Measurements from ENCODE around the gene SSNA1. TPM values are rescaled to one million over a fixed set of nuclear protein-coding genes. Genes with fewer than 3 reads are reported as not detected.

The SSNA1 gene
- polyA plus RNA-seq, 2 donors: 104 TPM

- H3K27me3 ChIP-seq (ENCODE audit: control insufficient read depth in 1 of 2, insufficient read depth in 2 of 2, low read length in 2 of 2): no peaks in the 10 kb centered on the region
- H3K27ac ChIP-seq (ENCODE audit: low read depth in 2 of 2, low read length in 1 of 2): no peak overlapping the region
- WGBS, 2 donors: 66 to 76% methylated on average over 7 of the region's 7 CpGs
- peaks cover 6 to 24% of the 10 kb centered on the region in 2 donors for H3K4me1 ChIP-seq (ENCODE audit: control insufficient read depth in 2 of 2, insufficient read depth in 2 of 2, low read length in 1 of 2)
- peak overlapping the region in 1 of 2 donors; percentile 81 for H3K4me3 ChIP-seq (ENCODE audit: low read depth in 1 of 2, low read length in 2 of 2)
- H3K9me3 ChIP-seq (ENCODE audit: control insufficient read depth in 2 of 2, insufficient read depth in 1 of 2, low read depth in 1 of 2, low read length in 1 of 2): no peaks in the 10 kb centered on the region
- peaks cover 0 to 4% of the 10 kb centered on the region in 2 donors for H3K36me3 ChIP-seq (ENCODE audit: control insufficient read depth in 2 of 2, insufficient read depth in 2 of 2, low read length in 1 of 2)
These were observed 18.1 kb downstream of the SSNA1 start for GRCh38 chr9:137206602-137207001.

DNA sequence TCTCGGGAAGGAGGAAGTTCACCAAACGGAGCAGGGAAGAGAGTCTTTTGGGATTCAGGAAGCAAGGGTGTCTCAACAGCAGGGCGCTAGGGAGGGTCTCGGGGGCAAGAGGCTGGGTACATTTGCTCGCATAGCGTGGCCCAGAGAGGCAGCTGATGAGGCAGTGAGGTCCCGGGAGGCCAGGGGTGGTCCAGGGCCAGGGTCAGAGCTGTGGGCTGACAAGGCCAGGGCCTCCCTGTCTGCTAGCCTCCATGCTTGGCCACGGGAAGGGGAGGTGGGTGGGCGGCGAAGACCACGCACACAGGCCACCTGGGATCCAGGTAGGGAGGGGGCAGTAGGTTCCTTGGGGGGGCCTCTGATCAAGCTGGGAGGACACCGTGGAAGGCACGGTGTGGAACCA, 23.1 kb downstream of the SSNA1 start:
- 84 to 89% methylated on average over 13 of the region's 13 CpGs for WGBS, 2 donors
- Histone ChIP-seq H3K4me3 (ENCODE audit: low read depth in 1 of 2, low read length in 2 of 2) (no peak overlapping the region), H3K9me3 (ENCODE audit: control insufficient read depth in 2 of 2, insufficient read depth in 1 of 2, low read depth in 1 of 2, low read length in 1 of 2) (no peaks in the 10 kb centered on the region), H3K27ac (ENCODE audit: low read depth in 2 of 2, low read length in 1 of 2) (no peak overlapping the region), H3K4me1 (ENCODE audit: control insufficient read depth in 2 of 2, insufficient read depth in 2 of 2, low read length in 1 of 2) (peaks cover 3 to 7% of the 10 kb centered on the region in 2 donors), H3K27me3 (ENCODE audit: control insufficient read depth in 1 of 2, insufficient read depth in 2 of 2, low read length in 2 of 2) (no peaks in the 10 kb centered on the region), H3K36me3 (ENCODE audit: control insufficient read depth in 2 of 2, insufficient read depth in 2 of 2, low read length in 1 of 2) (peaks cover 0 to 17% of the 10 kb centered on the region in 2 donors)

DNA sequence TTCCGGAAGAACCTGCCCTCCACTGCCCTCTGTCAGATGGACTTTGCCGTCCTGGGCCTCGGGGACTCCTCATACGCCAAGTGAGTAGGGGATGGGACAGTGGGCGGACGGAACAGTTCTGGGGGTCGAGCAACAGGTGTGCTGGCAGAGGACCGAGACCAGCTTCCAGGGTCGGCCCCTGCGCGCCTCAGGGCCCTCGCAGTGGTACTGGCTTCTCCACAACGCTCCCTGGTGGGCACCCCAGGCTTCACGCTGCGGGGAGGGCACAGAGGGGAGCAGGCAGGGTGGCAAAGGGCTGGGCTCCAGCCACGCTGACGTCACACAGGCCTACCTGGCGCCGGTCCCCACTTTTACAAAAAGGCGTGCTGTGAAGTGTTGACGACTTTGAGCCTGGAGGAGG, 24.0 kb downstream of the SSNA1 start:
- no peaks in the 10 kb centered on the region for H3K27me3 ChIP-seq (ENCODE audit: control insufficient read depth in 1 of 2, insufficient read depth in 2 of 2, low read length in 2 of 2)
- no peaks in the 10 kb centered on the region for H3K9me3 ChIP-seq (ENCODE audit: control insufficient read depth in 2 of 2, insufficient read depth in 1 of 2, low read depth in 1 of 2, low read length in 1 of 2)
- H3K27ac ChIP-seq (ENCODE audit: low read depth in 2 of 2, low read length in 1 of 2): no peak overlapping the region
- peaks cover 0 to 19% of the 10 kb centered on the region in 2 donors for H3K36me3 ChIP-seq (ENCODE audit: control insufficient read depth in 2 of 2, insufficient read depth in 2 of 2, low read length in 1 of 2)
- no peak overlapping the region for H3K4me3 ChIP-seq (ENCODE audit: low read depth in 1 of 2, low read length in 2 of 2)
- H3K4me1 ChIP-seq (ENCODE audit: control insufficient read depth in 2 of 2, insufficient read depth in 2 of 2, low read length in 1 of 2): peaks cover 2 to 7% of the 10 kb centered on the region in 2 donors
- 78 to 86% methylated on average over 19 to 21 of the region's 21 CpGs for WGBS, 2 donors

DNA sequence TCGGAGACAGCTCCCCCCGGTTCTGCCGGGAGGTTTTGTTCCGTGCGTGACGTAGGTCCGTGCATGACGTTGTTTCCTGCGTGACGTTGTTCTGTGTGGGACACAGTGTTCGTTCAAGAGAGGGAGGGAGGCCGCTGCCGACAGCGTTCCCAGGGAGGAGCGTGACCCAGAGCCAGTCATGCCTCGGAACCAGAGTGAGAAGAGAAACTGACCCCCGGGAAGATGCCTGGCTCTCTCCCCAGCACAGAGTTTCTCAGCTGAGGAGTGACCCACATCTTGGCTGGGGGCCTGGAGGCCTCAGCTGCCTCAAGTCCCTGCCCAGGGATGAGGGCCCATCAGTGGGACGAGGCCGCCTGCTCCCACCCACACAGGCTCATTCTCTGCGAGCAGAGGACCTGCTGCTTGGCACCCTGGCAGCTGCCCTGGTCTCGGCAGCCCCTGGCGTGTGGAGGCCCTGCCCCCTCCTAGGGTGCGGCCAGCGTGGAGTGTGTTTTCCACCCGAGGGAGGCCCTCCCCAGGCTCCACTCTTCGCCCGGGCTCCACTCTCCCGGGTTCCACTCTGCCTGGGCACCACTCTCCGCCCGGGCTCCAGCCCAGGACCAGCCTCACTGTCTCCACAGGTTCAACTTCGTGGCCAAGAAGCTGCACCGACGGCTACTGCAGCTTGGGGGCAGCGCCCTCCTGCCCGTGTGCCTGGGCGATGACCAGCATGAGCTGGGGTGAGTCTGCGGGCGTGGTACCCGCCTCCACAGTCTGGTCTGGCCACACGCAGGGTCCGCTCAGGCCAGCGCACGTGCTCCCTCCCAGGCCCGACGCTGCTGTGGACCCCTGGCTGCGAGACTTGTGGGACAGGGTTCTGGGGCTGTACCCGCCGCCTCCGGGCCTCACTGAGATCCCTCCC, 24.9 kb downstream of the SSNA1 start:
- Histone ChIP-seq H3K9me3 (ENCODE audit: control insufficient read depth in 2 of 2, insufficient read depth in 1 of 2, low read depth in 1 of 2, low read length in 1 of 2) (no peaks in the 10 kb centered on the region), H3K27ac (ENCODE audit: low read depth in 2 of 2, low read length in 1 of 2) (no peak overlapping the region), H3K4me1 (ENCODE audit: control insufficient read depth in 2 of 2, insufficient read depth in 2 of 2, low read length in 1 of 2) (peaks cover 0 to 14% of the 10 kb centered on the region in 2 donors), H3K4me3 (ENCODE audit: low read depth in 1 of 2, low read length in 2 of 2) (no peak overlapping the region), H3K27me3 (ENCODE audit: control insufficient read depth in 1 of 2, insufficient read depth in 2 of 2, low read length in 2 of 2) (no peaks in the 10 kb centered on the region), H3K36me3 (ENCODE audit: control insufficient read depth in 2 of 2, insufficient read depth in 2 of 2, low read length in 1 of 2) (peaks cover 0 to 19% of the 10 kb centered on the region in 2 donors)
- WGBS, 2 donors: 87 to 89% methylated on average over 49 of the region's 49 CpGs

GRCh38 chr9:137214620-137215019, 26.1 kb downstream of the SSNA1 start:
- Histone ChIP-seq H3K4me1 (ENCODE audit: control insufficient read depth in 2 of 2, insufficient read depth in 2 of 2, low read length in 1 of 2) (peaks cover 0 to 21% of the 10 kb centered on the region in 2 donors), H3K27ac (ENCODE audit: low read depth in 2 of 2, low read length in 1 of 2) (no peak overlapping the region), H3K9me3 (ENCODE audit: control insufficient read depth in 2 of 2, insufficient read depth in 1 of 2, low read depth in 1 of 2, low read length in 1 of 2) (no peaks in the 10 kb centered on the region), H3K4me3 (ENCODE audit: low read depth in 1 of 2, low read length in 2 of 2) (no peak overlapping the region), H3K27me3 (ENCODE audit: control insufficient read depth in 1 of 2, insufficient read depth in 2 of 2, low read length in 2 of 2) (no peaks in the 10 kb centered on the region), H3K36me3 (ENCODE audit: control insufficient read depth in 2 of 2, insufficient read depth in 2 of 2, low read length in 1 of 2) (peaks cover 0 to 21% of the 10 kb centered on the region in 2 donors)
- WGBS, 2 donors: 92 to 93% methylated on average over 19 of the region's 19 CpGs

- H3K27me3 ChIP-seq (ENCODE audit: control insufficient read depth in 1 of 2, insufficient read depth in 2 of 2, low read length in 2 of 2): no peaks in the 10 kb centered on the region
- 89 to 90% methylated on average over 19 to 22 of the region's 22 CpGs for WGBS, 2 donors
- H3K36me3 ChIP-seq (ENCODE audit: control insufficient read depth in 2 of 2, insufficient read depth in 2 of 2, low read length in 1 of 2): peaks cover 0 to 25% of the 10 kb centered on the region in 2 donors
These were observed 26.9 kb downstream of the SSNA1 start for GRCh38 chr9:137215196-137215986.

GRCh38 chr9:137216188-137216965, 27.9 kb downstream of the SSNA1 start:
- 88 to 92% methylated on average over 30 of the region's 30 CpGs for WGBS, 2 donors
- Histone ChIP-seq H3K4me1 (ENCODE audit: control insufficient read depth in 2 of 2, insufficient read depth in 2 of 2, low read length in 1 of 2) (peaks cover 0 to 21% of the 10 kb centered on the region in 2 donors), H3K36me3 (ENCODE audit: control insufficient read depth in 2 of 2, insufficient read depth in 2 of 2, low read length in 1 of 2) (peaks cover 0 to 25% of the 10 kb centered on the region in 2 donors), H3K9me3 (ENCODE audit: control insufficient read depth in 2 of 2, insufficient read depth in 1 of 2, low read depth in 1 of 2, low read length in 1 of 2) (no peaks in the 10 kb centered on the region), H3K27me3 (ENCODE audit: control insufficient read depth in 1 of 2, insufficient read depth in 2 of 2, low read length in 2 of 2) (no peaks in the 10 kb centered on the region), H3K4me3 (ENCODE audit: low read depth in 1 of 2, low read length in 2 of 2) (peak overlapping the region in 1 of 2 donors; percentile 61), H3K27ac (ENCODE audit: low read depth in 2 of 2, low read length in 1 of 2) (peak overlapping the region in 1 of 2 donors; percentile 91)

More at GRCh38 chr9:137215196-137215986, 26.9 kb downstream of the SSNA1 start:
- Histone ChIP-seq H3K9me3 (ENCODE audit: control insufficient read depth in 2 of 2, insufficient read depth in 1 of 2, low read depth in 1 of 2, low read length in 1 of 2) (no peaks in the 10 kb centered on the region), H3K4me3 (ENCODE audit: low read depth in 1 of 2, low read length in 2 of 2) (no peak overlapping the region), H3K4me1 (ENCODE audit: control insufficient read depth in 2 of 2, insufficient read depth in 2 of 2, low read length in 1 of 2) (peaks cover 0 to 21% of the 10 kb centered on the region in 2 donors), H3K27ac (ENCODE audit: low read depth in 2 of 2, low read length in 1 of 2) (no peak overlapping the region)

DNA sequence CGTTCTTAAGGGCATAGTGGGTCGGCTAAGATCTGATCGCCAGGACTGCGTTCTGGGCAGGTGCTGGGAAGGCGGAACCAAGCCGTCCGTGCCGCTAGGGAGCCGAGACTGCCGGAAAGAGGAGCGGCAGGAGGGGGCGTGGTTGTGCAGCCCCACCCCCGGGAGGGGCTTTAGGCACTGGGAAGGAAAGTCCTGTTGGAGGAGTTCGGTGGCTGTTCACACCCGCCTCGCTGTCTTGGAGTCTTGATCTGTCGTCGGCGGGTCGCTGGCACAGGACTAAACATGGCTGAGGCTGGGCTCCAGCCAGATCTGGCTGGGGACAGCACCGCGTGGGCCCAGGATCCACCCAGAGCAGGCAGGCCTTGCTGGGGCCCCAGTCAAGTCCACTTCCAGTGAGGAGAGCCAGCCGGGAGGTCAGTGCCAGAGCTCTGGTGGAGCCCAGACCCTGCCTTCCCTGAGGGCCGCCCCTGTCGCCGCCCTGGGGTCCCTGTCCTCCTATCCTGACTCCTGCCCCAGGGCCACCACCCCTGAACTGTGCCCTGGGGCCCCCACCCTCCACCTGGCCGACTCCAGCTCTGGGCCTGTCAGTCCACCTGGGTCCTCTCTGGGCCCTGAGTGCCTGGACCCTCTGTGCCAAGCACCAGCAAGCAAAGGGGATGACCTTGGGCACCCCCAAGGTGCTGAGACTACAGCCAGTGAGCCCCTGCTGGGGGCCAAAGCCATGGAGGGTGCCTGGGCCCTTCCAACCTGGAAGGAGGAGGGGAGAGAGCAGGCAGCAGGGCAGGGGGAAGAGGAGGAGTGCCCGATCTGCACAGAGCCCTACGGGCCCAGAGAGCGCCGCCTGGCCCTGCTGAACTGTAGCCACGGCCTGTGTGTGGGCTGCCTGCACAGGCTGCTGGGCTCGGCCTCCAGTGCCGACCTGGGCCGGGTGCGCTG, 29.1 kb downstream of the SSNA1 start:
- 43 to 44% methylated on average over 36 of the region's 36 CpGs for WGBS, 2 donors
- Histone ChIP-seq H3K36me3 (ENCODE audit: control insufficient read depth in 2 of 2, insufficient read depth in 2 of 2, low read length in 1 of 2) (peaks cover 0 to 25% of the 10 kb centered on the region in 2 donors), H3K4me1 (ENCODE audit: control insufficient read depth in 2 of 2, insufficient read depth in 2 of 2, low read length in 1 of 2) (peaks cover 0 to 21% of the 10 kb centered on the region in 2 donors)

More for the DNA sequence above, 29.1 kb downstream of the SSNA1 start:
- no peaks in the 10 kb centered on the region for H3K27me3 ChIP-seq (ENCODE audit: control insufficient read depth in 1 of 2, insufficient read depth in 2 of 2, low read length in 2 of 2)
- H3K9me3 ChIP-seq (ENCODE audit: control insufficient read depth in 2 of 2, insufficient read depth in 1 of 2, low read depth in 1 of 2, low read length in 1 of 2): no peaks in the 10 kb centered on the region
- H3K27ac ChIP-seq (ENCODE audit: low read depth in 2 of 2, low read length in 1 of 2): peak overlapping the region; percentile 86 to 91
- H3K4me3 ChIP-seq (ENCODE audit: low read depth in 1 of 2, low read length in 2 of 2): peak overlapping the region; percentile 61 to 63

Data from esophagus (tissue), 2 donors.